ENCODE data around the gene ZNF615.
"Not testable (repeated sequence)": the region's sequence is repeated elsewhere in the genome, so short reads cannot be mapped to it uniquely, and the experiment has no call there.

Gene ZNF615

DNA sequence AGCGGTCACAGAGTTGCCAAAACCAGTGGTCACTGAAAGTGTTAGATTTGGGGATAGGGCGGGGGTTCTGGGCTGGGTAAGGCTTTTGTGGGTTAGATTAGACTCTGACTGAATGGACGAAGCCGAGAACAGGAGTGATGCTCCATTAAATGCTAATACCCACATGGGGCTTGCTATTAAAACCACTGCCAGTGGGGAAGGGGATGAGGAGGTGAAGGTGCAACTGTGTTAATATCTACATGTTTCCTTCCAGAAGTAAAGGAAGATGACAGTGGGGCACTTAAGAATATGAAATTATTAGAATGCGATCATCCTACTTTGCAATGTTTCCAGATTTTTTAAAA lies 20.7 kb upstream of the ZNF615 start:
- H3K9me3 ChIP-seq (ENCODE audit: severe bottlenecking) = peaks cover 19% of the 10 kb centered on the region
- TF ChIP-seq, protein P1, sequence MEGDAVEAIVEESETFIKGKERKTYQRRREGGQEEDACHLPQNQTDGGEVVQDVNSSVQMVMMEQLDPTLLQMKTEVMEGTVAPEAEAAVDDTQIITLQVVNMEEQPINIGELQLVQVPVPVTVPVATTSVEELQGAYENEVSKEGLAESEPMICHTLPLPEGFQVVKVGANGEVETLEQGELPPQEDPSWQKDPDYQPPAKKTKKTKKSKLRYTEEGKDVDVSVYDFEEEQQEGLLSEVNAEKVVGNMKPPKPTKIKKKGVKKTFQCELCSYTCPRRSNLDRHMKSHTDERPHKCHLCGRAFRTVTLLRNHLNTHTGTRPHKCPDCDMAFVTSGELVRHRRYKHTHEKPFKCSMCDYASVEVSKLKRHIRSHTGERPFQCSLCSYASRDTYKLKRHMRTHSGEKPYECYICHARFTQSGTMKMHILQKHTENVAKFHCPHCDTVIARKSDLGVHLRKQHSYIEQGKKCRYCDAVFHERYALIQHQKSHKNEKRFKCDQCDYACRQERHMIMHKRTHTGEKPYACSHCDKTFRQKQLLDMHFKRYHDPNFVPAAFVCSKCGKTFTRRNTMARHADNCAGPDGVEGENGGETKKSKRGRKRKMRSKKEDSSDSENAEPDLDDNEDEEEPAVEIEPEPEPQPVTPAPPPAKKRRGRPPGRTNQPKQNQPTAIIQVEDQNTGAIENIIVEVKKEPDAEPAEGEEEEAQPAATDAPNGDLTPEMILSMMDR (IDR thresholded peaks at IDR 0.05; ENCODE audit: low read depth, low read length) = no peak
- H3K36me3 ChIP-seq = peaks cover 48% of the 10 kb centered on the region
- H3K27ac ChIP-seq = peak overlapping the region; percentile 93
- DNase-seq = no peak
- H3K4me3 ChIP-seq (ENCODE audit: low read depth, low read length) = peak overlapping the region; percentile 99
- H3K27me3 ChIP-seq (ENCODE audit: insufficient read depth, low read depth, severe bottlenecking) = no peaks in the 10 kb centered on the region

DNA sequence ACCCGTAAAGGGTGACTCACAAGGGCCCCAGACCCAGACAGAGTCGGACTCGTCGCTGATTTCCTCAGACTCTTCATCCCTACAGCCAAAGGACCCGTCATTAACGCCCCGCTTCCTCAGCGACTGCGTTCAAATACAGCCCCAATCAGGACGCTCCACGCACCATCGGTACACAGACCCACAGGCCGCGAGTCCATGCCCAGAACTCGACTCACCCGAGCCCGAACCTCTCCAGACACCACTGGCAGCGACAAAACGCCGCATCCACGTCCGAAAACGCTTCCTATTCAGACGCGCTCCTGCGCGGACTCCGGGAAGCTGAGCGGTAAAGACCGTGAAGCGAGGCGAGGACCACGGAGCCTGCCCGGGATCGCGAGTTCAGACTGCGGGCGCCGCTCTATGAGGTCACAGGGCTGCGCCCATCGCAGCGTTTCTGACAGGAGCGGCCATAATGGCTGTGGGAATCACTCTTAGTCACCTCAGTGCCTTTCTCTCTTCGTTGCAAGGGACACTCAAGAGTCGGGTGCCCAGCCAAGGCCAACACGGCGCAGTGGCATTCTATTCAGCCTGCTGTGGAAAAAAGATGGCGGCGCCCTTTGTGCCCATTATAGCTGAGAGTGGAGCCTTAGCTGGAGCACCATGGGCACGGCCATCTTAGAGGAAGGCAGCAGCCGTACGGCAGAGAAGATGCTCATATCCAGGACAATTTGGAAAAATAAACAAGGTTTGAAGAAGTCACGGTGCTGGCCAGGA lies 20.2 kb upstream of the ZNF615 start, which contains the start of gene ZNF614:
Gene ZNF614 (minus strand): TSS at position 353 of the 753 bp plus-strand sequence. CDS start 2,634 bp downstream, outside the sequence.
- Histone ChIP-seq H3K27me3 (ENCODE audit: insufficient read depth, low read depth, severe bottlenecking) (no peaks in the 10 kb centered on the region), H3K4me3 (ENCODE audit: low read depth, low read length) (peak within 1 kb of the TSS; percentile 99), H3K9me3 (ENCODE audit: severe bottlenecking) (peaks cover 15% of the 10 kb centered on the region), H3K27ac (peak within 1 kb of the TSS; percentile 93), H3K36me3 (peaks cover 48% of the 10 kb centered on the region)
- DNase-seq = peak; percentile 81
- TF ChIP-seq, protein P1 (IDR thresholded peaks at IDR 0.05; ENCODE audit: low read depth, low read length) = no peak

DNA sequence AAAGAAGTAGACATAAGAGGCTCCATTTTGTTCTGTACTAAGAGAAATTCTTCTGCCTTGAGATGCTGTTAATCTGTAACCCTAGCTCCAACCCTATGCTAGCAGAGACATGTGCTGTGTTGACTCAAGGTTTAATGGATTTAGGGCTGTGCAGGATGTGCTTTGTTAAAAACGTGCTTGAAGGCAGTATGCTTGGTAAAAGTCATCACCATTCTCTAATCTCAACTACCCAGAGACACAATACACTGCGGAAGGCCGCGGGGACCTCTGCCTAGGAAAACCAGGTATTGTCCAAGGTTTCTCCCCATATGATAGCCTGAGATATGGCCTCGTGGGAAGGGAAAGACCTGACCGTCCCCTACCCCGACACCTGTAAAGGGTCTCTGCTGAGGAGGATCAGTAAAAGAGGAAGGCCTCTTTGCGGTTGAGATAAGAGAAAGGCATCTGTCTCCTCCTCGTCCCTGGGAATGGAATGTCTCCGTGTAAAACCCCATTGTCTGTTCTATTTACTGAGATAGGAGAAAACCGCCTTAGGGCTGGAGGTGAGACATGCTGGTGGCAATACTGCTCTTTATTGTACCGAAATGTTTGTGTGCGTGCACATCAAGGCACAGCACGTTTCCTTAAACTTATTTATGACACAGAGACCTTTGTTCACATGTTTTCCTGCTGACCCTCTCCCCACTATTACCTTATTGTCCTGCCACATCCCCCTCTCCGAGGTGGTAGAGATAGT lies 18.4 kb upstream of the ZNF615 start:
- DNase-seq; H3K27ac ChIP-seq; H3K9me3 ChIP-seq (ENCODE audit: severe bottlenecking); H3K27me3 ChIP-seq (ENCODE audit: insufficient read depth, low read depth, severe bottlenecking); H3K4me3 ChIP-seq (ENCODE audit: low read depth, low read length): not testable (repeated sequence)
- H3K36me3 ChIP-seq = peaks cover 51% of the 10 kb centered on the region

DNA sequence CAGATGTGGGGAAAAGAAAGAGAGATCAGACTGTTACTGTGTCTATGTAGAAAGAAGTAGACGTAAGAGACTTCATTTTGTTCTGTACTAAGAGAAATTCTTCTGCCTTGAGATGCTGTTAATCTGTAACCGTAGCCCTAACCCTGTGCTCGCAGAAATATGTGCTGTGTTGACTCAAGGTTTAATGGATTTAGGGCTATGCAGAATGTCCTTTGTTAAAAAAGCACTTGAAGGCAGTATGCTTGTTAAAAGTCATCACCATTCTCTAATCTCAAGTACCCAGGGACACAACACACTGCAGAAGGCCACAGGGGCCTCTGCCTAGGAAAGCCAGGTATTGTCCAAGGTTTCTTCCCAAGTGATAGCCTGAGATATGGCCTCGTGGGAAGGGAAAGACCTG lies 16.5 kb upstream of the ZNF615 start:
- H3K27ac ChIP-seq; H3K27me3 ChIP-seq (ENCODE audit: insufficient read depth, low read depth, severe bottlenecking); H3K4me3 ChIP-seq (ENCODE audit: low read depth, low read length); DNase-seq; H3K9me3 ChIP-seq (ENCODE audit: severe bottlenecking): not testable (repeated sequence)
- H3K36me3 ChIP-seq = peaks cover 64% of the 10 kb centered on the region

DNA sequence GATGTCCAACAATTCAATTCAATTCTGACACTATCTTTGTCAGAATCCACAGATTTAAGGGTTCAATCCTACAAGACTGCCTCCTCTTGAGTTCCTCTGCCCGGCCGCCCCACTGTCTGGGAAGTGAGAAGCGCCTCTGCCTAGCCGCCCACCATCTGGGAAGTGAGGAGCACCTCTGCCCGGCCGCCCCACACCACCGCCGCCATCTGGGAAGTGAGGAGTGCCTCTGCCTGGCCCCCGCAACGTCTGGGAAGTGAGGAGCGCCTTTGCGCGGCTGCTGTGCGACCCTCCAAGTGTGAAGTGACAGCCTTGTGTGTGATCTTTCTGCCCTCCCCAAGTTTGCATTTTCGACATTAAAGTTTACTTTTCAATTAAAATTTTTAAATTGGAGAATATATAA lies 14.2 kb upstream of the ZNF615 start:
- peaks cover 78% of the 10 kb centered on the region for H3K36me3 ChIP-seq
- H3K9me3 ChIP-seq (ENCODE audit: severe bottlenecking) = no peaks in the 10 kb centered on the region
- no peak for DNase-seq
- H3K27ac ChIP-seq = no peak overlapping the region
- H3K27me3 ChIP-seq (ENCODE audit: insufficient read depth, low read depth, severe bottlenecking) = no peaks in the 10 kb centered on the region
- TF ChIP-seq, protein P1 (IDR thresholded peaks at IDR 0.05; ENCODE audit: low read depth, low read length) = no peak
- no peak overlapping the region for H3K4me3 ChIP-seq (ENCODE audit: low read depth, low read length)

DNA sequence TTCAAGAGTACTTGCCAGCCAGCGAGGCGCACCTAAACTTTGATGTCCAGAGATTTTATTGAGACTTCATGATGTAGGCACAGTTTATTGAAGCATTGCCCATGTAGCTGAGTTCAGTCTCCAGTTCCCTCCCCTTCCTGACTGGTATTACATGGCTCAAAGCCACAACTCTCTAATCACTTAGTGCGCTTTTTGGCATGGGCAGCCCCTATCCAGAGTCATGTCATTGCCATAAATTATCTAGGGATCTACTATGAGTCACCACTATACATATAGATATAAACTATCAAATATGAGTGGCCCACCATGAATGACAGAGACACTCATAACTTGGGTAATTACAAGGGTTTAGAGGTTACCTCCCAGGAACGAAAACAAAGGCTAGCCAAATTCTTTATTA lies 12.5 kb upstream of the ZNF615 start:
- Histone ChIP-seq H3K27me3 (ENCODE audit: insufficient read depth, low read depth, severe bottlenecking) (no peaks in the 10 kb centered on the region), H3K27ac (no peak overlapping the region), H3K9me3 (ENCODE audit: severe bottlenecking) (no peaks in the 10 kb centered on the region), H3K4me3 (ENCODE audit: low read depth, low read length) (no peak overlapping the region), H3K36me3 (peaks cover 85% of the 10 kb centered on the region)
- no peak for DNase-seq
- TF ChIP-seq, protein P1 (IDR thresholded peaks at IDR 0.05; ENCODE audit: low read depth, low read length) = no peak

Measured in WERI-Rb-1 (cell line).